Fibroblast of pulmonary artery (primary cell): ENCODE measurements around the gene SPOCK1.

ENCODE experiments used
- DNase-seq: peaks from one replicate; pipeline ENCODE4 v3.0.0-alpha.2; 2010; ENCODE audit warnings: low read depth
- H3K4me3 ChIP-seq: replicated peaks from 2 replicates; pipeline ENCODE4 v1.5.1; 2011; ENCODE audit warnings: low read depth, mild to moderate bottlenecking, control low read depth, low read length, moderate library complexity
- TF ChIP-seq, protein P1 (sequence below): IDR thresholded peaks from 2 replicates; pipeline ENCODE4 v1.5.1; 2011; ENCODE audit warnings: mild to moderate bottlenecking, control low read depth, low read length, inconsistent platforms; ENCODE audit errors: missing control alignments

Gene SPOCK1

DNA sequence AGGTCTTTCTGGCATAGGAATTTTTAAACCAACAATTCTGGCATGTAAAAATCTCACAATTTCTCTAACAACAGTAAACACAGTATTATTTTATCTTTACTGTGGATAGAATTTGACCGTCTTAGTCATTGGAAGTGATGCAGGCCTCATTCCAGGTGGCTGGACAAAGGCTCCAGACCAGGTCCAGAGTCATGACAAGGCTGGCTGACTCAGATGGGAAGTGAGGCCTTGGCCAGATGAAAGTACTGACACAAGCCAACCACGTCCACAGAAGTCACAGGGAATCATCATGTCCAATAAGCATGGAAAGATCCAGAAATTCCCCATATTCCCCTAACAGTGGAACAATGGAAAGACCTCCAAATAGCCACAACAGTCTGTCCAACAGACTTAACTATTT lies 12.4 kb downstream of the SPOCK1 start:
- H3K4me3 ChIP-seq: no peak overlapping the region
- peak; percentile 77 for DNase-seq
- TF ChIP-seq, protein P1, sequence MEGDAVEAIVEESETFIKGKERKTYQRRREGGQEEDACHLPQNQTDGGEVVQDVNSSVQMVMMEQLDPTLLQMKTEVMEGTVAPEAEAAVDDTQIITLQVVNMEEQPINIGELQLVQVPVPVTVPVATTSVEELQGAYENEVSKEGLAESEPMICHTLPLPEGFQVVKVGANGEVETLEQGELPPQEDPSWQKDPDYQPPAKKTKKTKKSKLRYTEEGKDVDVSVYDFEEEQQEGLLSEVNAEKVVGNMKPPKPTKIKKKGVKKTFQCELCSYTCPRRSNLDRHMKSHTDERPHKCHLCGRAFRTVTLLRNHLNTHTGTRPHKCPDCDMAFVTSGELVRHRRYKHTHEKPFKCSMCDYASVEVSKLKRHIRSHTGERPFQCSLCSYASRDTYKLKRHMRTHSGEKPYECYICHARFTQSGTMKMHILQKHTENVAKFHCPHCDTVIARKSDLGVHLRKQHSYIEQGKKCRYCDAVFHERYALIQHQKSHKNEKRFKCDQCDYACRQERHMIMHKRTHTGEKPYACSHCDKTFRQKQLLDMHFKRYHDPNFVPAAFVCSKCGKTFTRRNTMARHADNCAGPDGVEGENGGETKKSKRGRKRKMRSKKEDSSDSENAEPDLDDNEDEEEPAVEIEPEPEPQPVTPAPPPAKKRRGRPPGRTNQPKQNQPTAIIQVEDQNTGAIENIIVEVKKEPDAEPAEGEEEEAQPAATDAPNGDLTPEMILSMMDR: no peak

GRCh38 chr5:137481596-137481995 lies 17.5 kb downstream of the SPOCK1 start:
- TF ChIP-seq, protein P1: no peak
- no peak overlapping the region for H3K4me3 ChIP-seq
- DNase-seq: no peak

DNA sequence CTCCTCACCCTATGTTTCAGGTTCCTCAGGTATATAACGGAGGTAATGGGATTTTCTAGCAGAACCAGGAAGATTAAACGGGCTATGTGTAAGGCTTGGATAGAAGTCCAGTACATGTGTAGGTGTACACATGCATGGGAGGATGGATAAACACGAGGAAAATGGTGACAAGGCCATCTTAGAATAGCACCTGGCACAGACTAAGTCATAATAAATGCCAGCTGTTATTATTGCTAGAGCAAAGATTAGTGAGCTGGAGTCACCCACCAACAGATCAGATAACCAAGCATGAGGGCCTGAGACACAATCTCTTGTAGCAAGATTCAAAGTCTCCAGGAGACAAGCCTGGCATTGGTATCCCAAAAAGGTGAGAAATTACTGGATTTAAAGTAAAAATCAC lies 21.1 kb downstream of the SPOCK1 start:
- no peak for DNase-seq
- no peak overlapping the region for H3K4me3 ChIP-seq
- TF ChIP-seq, protein P1: no peak

- DNase-seq: no peak
- TF ChIP-seq, protein P1: no peak
- H3K4me3 ChIP-seq: no peak overlapping the region
Measured at GRCh38 chr5:137470921-137471220, 28.3 kb downstream of the SPOCK1 start.

- no peak overlapping the region for H3K4me3 ChIP-seq
- TF ChIP-seq, protein P1: no peak
- DNase-seq: peak; percentile 95
Measured at GRCh38 chr5:137470111-137470920, 28.8 kb downstream of the SPOCK1 start.

GRCh38 chr5:137466889-137467288 lies 32.2 kb downstream of the SPOCK1 start:
- H3K4me3 ChIP-seq: no peak overlapping the region
- peak; percentile 51 for DNase-seq
- TF ChIP-seq, protein P1: no peak

GRCh38 chr5:137465930-137466329 lies 33.2 kb downstream of the SPOCK1 start:
- H3K4me3 ChIP-seq: no peak overlapping the region
- no peak for DNase-seq
- TF ChIP-seq, protein P1: no peak
